ENCODE measurements around the gene PGK2.

Gene PGK2

DNA sequence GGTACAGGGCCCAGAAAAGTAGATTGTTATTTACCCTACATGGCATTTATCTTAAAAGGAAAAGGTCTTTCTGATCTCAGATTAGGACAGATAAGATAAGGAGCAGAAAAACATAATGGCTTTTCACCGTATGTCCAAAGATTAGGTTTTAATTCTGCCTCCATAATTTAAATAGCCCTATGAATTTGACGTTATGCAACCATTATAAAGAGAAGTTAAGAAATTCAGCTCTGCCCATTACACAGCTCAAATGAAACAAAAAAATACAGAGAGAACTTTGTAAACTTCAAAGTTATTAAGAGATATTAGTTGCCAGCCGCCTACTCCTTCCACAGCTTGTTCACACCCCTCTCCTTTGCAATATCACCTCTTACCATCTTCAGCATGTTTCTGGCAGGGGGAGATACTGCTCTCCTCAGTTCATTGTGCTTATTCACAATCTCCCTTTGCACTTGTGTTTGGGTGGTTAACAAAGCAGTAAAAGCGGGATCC, 51.0 kb downstream of the PGK2 start:
- DNase-seq (ENCODE audit: low read depth) = no peak
